ENCODE data around the gene TTC39A.

GRCh38 chr1:51344602-51345299, 14.4 kb upstream of the TTC39A start:
- peak in 2 of 3 donors; percentile 24 to 25 for TF ChIP-seq POLR2A (IDR thresholded peaks at IDR 0.05)
- TF ChIP-seq CTCF (IDR thresholded peaks at IDR 0.05): peak in 4 of 7 experiments; percentile 34 to 56 (median 49)
